NCI-H128 (cell line): ENCODE results near the gene SYCE1.
A peak's percentile ranks its signal among the peaks of the same experiment; 100 is the strongest.
"Not testable (repeated sequence)": the region's sequence is repeated elsewhere in the genome, so short reads cannot be mapped to it uniquely, and the experiment has no call there.

Source experiments
- DNase-seq: peaks from one replicate; lab custom pipeline; 2025; ENCODE audit not compliant: unreplicated experiment; lab: John Stamatoyannopoulos, UW

The SYCE1 gene

DNA sequence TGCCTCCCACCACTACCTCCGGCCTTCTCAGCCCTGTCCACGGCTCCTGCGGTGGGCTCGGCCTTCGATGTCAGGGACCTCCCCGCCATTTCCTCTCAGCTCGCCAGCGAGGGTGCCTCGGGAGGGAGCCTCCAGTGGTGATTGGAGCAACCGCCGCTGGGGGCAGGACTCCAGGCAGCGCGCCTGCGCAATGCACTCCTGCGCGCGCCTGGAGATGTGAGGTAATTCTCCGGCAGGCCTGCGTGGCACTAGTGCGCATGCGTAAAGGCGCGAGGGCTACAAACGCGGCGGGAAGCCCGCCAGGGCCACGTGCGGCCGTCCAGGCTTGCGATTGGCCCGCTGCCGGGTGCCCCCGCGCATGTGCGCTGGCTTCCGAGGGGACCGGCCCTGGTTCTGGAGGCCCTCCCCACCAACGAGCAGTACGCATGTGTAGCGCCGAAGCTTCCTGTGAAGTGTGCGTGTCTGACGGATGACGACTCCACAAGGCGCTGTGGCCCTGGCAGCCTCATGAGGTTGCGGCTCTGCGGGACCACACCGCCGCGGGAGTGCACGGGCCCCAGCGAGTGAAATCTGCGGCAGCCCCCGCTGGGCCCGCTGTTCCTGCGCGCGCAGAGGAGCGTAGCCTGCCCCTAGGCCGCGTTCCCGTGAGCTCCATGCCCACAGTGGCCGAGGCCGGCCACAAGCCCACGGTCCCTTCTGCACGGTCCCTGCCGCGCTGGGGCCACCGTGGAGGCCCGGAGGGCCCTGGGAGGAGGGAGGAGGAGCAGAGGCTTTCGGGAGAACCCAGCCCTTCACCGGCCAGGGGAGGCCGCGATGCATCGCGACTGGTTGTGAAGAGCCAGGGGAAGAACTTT lies at the start of gene SYCE1:
Gene SYCE1, minus strand, starts transcription at position 143 of the 854 bp plus-strand sequence. Its CDS starts 54 bp downstream, at position 89.
- no peak for DNase-seq

GRCh38 chr10:133614830-133615580 lies 49.6 kb upstream of the SYCE1 start:
- no peak for DNase-seq

GRCh38 chr10:133613699-133614098 lies 48.3 kb upstream of the SYCE1 start:
- DNase-seq = no peak

DNA sequence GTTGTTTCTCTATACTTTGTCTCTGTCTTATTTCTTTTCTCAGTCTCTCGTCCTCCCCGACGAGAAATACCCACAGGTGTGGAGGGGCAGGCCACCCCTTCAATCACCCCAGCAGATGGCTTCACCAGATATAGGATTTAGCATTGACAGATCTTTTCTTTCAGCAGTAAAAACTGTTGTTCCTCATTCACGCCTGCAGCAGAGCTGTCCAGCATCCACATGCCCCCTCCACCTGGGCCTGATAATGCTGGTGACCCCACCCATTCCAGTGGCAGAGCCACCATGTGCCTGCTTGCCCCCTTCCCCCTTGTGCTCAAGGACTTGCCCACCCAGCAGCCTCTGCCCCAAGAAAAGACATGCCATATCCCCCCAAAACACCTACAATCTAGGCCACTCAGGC lies 45.7 kb upstream of the SYCE1 start:
- DNase-seq = no peak

- DNase-seq = peak; percentile 5
Measured at GRCh38 chr10:133608855-133609254, 43.5 kb upstream of the SYCE1 start.

- not testable (repeated sequence) for DNase-seq
Measured at GRCh38 chr10:133603434-133603833, 38.1 kb upstream of the SYCE1 start.

- no peak for DNase-seq
Measured at GRCh38 chr10:133600657-133601056, 35.3 kb upstream of the SYCE1 start.

- not testable (repeated sequence) for DNase-seq
Measured at GRCh38 chr10:133599869-133600268, 34.5 kb upstream of the SYCE1 start.

DNA sequence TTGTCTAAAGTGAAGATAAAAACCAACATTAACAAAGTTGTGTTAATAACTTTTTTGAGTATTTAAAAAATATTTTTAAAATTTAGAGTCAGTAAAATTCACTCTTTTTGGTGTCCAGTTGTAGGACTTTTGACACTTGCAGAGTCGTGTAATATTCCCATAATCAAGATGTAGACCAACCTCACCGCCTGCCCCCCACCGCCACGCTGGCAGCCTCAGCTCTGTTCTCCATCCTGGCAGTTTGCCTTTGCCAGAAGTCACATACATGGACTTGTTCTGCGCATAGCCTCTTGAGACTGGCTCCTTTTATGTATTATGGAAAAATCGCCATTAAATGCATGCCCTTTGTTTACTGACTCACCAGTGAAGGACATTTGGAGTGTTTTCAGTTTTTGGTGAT lies 27.3 kb upstream of the SYCE1 start:
- DNase-seq = no peak

- no peak for DNase-seq
Measured at GRCh38 chr10:133590970-133591359, 25.6 kb upstream of the SYCE1 start.

- DNase-seq = no peak
Measured at GRCh38 chr10:133590226-133590969, 25.0 kb upstream of the SYCE1 start.

GRCh38 chr10:133577037-133577436 lies 11.7 kb upstream of the SYCE1 start:
- not testable (repeated sequence) for DNase-seq

- not testable (repeated sequence) for DNase-seq
Measured at GRCh38 chr10:133573460-133573859, 8.1 kb upstream of the SYCE1 start.

DNA sequence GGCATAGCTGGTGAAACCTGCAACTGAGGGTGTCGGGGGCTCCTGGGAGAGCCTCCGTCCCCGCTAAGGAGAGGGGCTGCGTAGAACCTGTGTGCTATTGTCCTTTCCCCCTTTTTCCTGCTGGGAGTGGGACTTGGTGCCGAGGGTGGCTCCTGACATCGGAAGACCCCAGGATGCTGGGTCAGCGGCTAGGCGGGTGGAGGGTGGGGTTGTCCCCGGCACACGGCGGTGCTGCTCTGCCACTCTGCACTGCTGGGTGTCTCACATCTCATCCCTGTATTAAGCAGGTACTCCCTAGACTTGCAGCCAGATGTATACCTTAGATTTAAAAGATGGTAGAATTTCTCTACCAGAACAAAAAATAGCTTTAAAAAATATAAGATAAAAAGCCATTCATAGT lies 6.7 kb upstream of the SYCE1 start:
- not testable (repeated sequence) for DNase-seq

GRCh38 chr10:133569801-133570200 lies 4.4 kb upstream of the SYCE1 start:
- not testable (repeated sequence) for DNase-seq

DNA sequence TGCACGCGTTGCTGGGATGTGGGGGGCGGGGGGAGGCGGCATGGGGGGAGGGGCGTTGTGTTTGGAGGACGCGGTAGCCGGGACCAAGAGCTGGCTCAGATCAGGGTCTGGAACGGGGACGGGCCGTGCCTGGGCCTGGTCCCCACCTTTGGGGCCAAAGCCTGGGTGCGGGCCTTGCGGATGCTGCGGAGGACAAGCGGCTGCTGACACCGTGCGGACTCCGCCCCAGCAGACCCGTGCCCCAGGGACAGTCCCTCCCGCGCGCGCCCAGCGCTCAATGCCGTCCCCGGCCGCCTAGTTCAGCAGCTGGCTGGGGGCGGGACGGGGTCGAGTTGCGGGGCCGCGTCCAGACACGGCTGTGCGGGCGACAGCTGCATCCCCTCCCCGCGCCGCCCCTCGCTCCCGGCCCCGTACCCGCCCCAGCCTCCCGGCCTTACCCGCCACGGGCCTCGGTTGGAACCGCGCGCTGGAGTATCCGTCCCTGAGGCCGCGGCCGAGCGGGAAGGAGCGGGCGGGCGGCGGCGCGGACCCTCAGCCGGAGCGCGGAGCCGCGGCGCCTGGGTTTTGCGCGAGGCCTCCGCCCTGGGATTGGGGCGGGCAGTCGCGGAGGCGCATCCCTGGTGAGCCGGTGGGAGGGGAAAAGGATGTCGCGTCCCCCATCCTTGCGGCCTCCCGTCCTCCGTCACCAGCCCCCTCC lies 3.6 kb upstream of the SYCE1 start:
- DNase-seq = not testable (repeated sequence)

DNA sequence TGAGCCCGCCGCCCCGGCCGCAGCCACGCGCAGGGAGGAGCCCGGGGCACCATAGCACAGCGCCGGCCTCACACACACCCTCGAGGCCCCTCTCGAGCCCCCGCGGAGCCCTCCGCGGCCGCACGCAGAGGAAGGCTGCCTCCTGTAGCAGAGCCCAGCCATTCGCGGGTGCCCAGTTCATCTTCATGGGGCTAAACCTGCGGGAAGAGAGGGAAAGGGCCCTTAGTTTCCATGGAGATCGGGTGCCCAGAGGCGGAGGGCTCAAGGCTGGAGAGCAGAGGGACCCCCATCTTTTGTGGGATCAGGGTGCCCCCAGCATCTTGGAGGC lies 2.9 kb upstream of the SYCE1 start:
- DNase-seq = no peak

GRCh38 chr10:133567609-133568286 lies 2.4 kb upstream of the SYCE1 start:
- DNase-seq = no peak

GRCh38 chr10:133567119-133567518 lies 1.7 kb upstream of the SYCE1 start:
- no peak for DNase-seq

DNA sequence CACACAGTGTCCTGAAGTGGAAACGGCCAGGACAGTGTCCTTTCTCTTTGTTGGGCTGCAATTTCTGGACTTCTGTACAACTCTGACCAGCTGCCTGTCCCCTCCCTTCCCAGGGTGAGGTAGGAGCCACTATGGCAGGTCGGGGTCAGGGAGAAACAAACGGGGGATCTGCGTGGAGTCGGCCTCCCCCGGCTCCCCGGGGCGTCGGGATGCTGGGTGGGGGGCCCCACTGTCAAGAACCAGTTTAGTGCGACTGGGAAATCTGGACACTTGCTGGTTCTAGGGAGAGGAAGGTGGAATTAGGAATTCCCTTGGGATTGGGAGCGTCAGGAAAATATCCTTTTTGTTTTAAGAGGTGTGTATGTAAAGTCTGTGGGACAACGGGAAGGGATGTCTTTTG lies 567 bp downstream of the SYCE1 start:
- no peak for DNase-seq
